ENCODE measurements around the gene SELENOH.

- TF ChIP-seq, protein P1, sequence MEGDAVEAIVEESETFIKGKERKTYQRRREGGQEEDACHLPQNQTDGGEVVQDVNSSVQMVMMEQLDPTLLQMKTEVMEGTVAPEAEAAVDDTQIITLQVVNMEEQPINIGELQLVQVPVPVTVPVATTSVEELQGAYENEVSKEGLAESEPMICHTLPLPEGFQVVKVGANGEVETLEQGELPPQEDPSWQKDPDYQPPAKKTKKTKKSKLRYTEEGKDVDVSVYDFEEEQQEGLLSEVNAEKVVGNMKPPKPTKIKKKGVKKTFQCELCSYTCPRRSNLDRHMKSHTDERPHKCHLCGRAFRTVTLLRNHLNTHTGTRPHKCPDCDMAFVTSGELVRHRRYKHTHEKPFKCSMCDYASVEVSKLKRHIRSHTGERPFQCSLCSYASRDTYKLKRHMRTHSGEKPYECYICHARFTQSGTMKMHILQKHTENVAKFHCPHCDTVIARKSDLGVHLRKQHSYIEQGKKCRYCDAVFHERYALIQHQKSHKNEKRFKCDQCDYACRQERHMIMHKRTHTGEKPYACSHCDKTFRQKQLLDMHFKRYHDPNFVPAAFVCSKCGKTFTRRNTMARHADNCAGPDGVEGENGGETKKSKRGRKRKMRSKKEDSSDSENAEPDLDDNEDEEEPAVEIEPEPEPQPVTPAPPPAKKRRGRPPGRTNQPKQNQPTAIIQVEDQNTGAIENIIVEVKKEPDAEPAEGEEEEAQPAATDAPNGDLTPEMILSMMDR (conservative IDR thresholded peaks at IDR 0.05; ENCODE audit: low read depth, low read length) = no peak
- TF ChIP-seq EZH2 (IDR thresholded peaks at IDR 0.05; ENCODE audit: borderline replicate concordance, low read depth, low read length, poor library complexity, severe bottlenecking) = no peak
Measured at GRCh38 chr11:57703341-57703740, 38.0 kb upstream of the SELENOH start.
